NOMO-1 (cell line): ENCODE results near the gene ERH.

Experiments
- DNase-seq, 2 experiments: peaks; one replicate each; lab custom pipeline; 2025; ENCODE audit not compliant: unreplicated experiment in 2 of 2; lab: John Stamatoyannopoulos, UW

ERH gene

GRCh38 chr14:69331206-69331605, 66.9 kb downstream of the ERH start:
- no peak for DNase-seq
